ENCODE data around the gene FGD5.

FGD5 gene

GRCh38 chr3:14822134-14822533 is 3.4 kb downstream of the FGD5 start:
- Histone ChIP-seq H4K20me1 (ENCODE audit: insufficient read depth, low read length) (no peaks in the 10 kb centered on the region), H3K4me1 (ENCODE audit: low read length) (no peaks in the 10 kb centered on the region), H3K9ac (ENCODE audit: low read length) (no peak overlapping the region), H3K4me2 (ENCODE audit: low read depth, low read length) (no peak overlapping the region), H2AFZ (ENCODE audit: low read length) (no peak overlapping the region), H3K9me3 (replicated peaks; ENCODE audit: insufficient read depth, low read length) (no peaks in the 10 kb centered on the region), H3K27ac (ENCODE audit: low read length) (no peak overlapping the region), H3F3A (ENCODE audit: insufficient read depth, low read length) (no peaks in the 10 kb centered on the region), H3K4me3 (ENCODE audit: low read length) (no peak overlapping the region), H3K36me3 (replicated peaks; ENCODE audit: insufficient read depth, low read length) (no peaks in the 10 kb centered on the region), H3K27me3 (replicated peaks; ENCODE audit: insufficient read depth, low read length) (peaks cover 70% of the 10 kb centered on the region), H3K9me2 (replicated peaks; ENCODE audit: insufficient read depth, low read length) (no peaks in the 10 kb centered on the region), H3K79me2 (ENCODE audit: low read length) (no peaks in the 10 kb centered on the region)
- DNase-seq = no peak
- no peak for TF ChIP-seq CTCF (IDR thresholded peaks at IDR 0.05; ENCODE audit: low read length)
- no peak for TF ChIP-seq EZH2phosphoT487 (IDR thresholded peaks at IDR 0.05; ENCODE audit: low read length)
- TF ChIP-seq EZH2 (optimal IDR thresholded peaks at IDR 0.05; ENCODE audit: low read depth, low read length) = no peak

- no peaks in the 10 kb centered on the region for H3K4me1 ChIP-seq (ENCODE audit: low read length)
- H3K79me2 ChIP-seq (ENCODE audit: low read length) = no peaks in the 10 kb centered on the region
- H3K9me2 ChIP-seq (replicated peaks; ENCODE audit: insufficient read depth, low read length) = no peaks in the 10 kb centered on the region
- DNase-seq = no peak
- H3K9ac ChIP-seq (ENCODE audit: low read length) = no peak overlapping the region
- H3K27me3 ChIP-seq (replicated peaks; ENCODE audit: insufficient read depth, low read length) = peaks cover 65% of the 10 kb centered on the region
- no peak for TF ChIP-seq CTCF (IDR thresholded peaks at IDR 0.05; ENCODE audit: low read length)
- no peak for TF ChIP-seq EZH2phosphoT487 (IDR thresholded peaks at IDR 0.05; ENCODE audit: low read length)
- no peak for TF ChIP-seq EZH2 (optimal IDR thresholded peaks at IDR 0.05; ENCODE audit: low read depth, low read length)
- no peak overlapping the region for H2AFZ ChIP-seq (ENCODE audit: low read length)
- no peaks in the 10 kb centered on the region for H4K20me1 ChIP-seq (ENCODE audit: insufficient read depth, low read length)
- no peaks in the 10 kb centered on the region for H3K36me3 ChIP-seq (replicated peaks; ENCODE audit: insufficient read depth, low read length)
- H3K4me2 ChIP-seq (ENCODE audit: low read depth, low read length) = no peak overlapping the region
- no peak overlapping the region for H3K4me3 ChIP-seq (ENCODE audit: low read length)
- H3F3A ChIP-seq (ENCODE audit: insufficient read depth, low read length) = no peaks in the 10 kb centered on the region
- H3K9me3 ChIP-seq (replicated peaks; ENCODE audit: insufficient read depth, low read length) = no peaks in the 10 kb centered on the region
- no peak overlapping the region for H3K27ac ChIP-seq (ENCODE audit: low read length)
These were observed 4.1 kb downstream of the FGD5 start for GRCh38 chr3:14822670-14823390.

- Histone ChIP-seq H3K4me2 (ENCODE audit: low read depth, low read length) (no peak overlapping the region), H3F3A (ENCODE audit: insufficient read depth, low read length) (no peaks in the 10 kb centered on the region), H3K36me3 (replicated peaks; ENCODE audit: insufficient read depth, low read length) (no peaks in the 10 kb centered on the region), H3K27ac (ENCODE audit: low read length) (no peak overlapping the region), H3K4me3 (ENCODE audit: low read length) (no peak overlapping the region), H3K9me3 (replicated peaks; ENCODE audit: insufficient read depth, low read length) (no peaks in the 10 kb centered on the region), H3K9me2 (replicated peaks; ENCODE audit: insufficient read depth, low read length) (no peaks in the 10 kb centered on the region), H3K79me2 (ENCODE audit: low read length) (no peaks in the 10 kb centered on the region), H3K9ac (ENCODE audit: low read length) (no peak overlapping the region), H3K27me3 (replicated peaks; ENCODE audit: insufficient read depth, low read length) (peaks cover 61% of the 10 kb centered on the region), H4K20me1 (ENCODE audit: insufficient read depth, low read length) (no peaks in the 10 kb centered on the region), H2AFZ (ENCODE audit: low read length) (no peak overlapping the region), H3K4me1 (ENCODE audit: low read length) (no peaks in the 10 kb centered on the region)
- no peak for DNase-seq
- TF ChIP-seq CTCF (IDR thresholded peaks at IDR 0.05; ENCODE audit: low read length) (no peak), EZH2 (optimal IDR thresholded peaks at IDR 0.05; ENCODE audit: low read depth, low read length) (no peak), EZH2phosphoT487 (IDR thresholded peaks at IDR 0.05; ENCODE audit: low read length) (no peak)
These were observed 4.6 kb downstream of the FGD5 start for GRCh38 chr3:14823393-14823792.
